Naive thymus-derived CD4-positive, alpha-beta T cell (primary cell): ENCODE data around the gene LRRC3C. TPM values are rescaled to one million over a fixed set of nuclear protein-coding genes. Genes with fewer than 3 reads are reported as not detected.
A peak's percentile ranks its signal among the peaks of the same experiment; 100 is the strongest.

Experiments
- ATAC-seq: fragments of 150-1000 bp; cut with Tn5 transposase; 2 replicates; pipeline ENCODE4 v1.10.0; 2021; ENCODE audit warnings: mild to moderate bottlenecking, moderate library complexity
- CTCF ChIA-PET: fragments of 350-600 bp; sonication (Branson Sonifier 250); formaldehyde crosslinking; loops from one replicate; lab custom pipeline; 2021; ENCODE audit warnings: antibody characterized with exemption; lab: Charles Lee
- POLR2A ChIA-PET: fragments of 350-600 bp; sonication (Branson Sonifier 250); formaldehyde crosslinking; loops from one replicate; lab custom pipeline; 2021; ENCODE audit warnings: antibody characterized with exemption, inconsistent platforms; lab: Charles Lee
- DNase-seq, 9 donors: peaks; one replicate each; pipeline versions ENCODE4 v3.0.0 to v3.0.0-alpha.2; 2020 to 2022; ENCODE audit warnings: mixed read lengths in 1 of 9
- H3K27ac ChIP-seq: one replicate; pipeline ENCODE4 v1.7.0; 2013; ENCODE audit warnings: mild to moderate bottlenecking, low read depth, low read length, moderate library complexity
- H3K27me3 ChIP-seq, 2 donors: one replicate each; pipeline ENCODE4 v1.7.0; 2013; ENCODE audit warnings: low read length in 2 of 2, mild to moderate bottlenecking in 2 of 2, moderate library complexity in 2 of 2; ENCODE audit not compliant: control insufficient read depth in 2 of 2, insufficient read depth in 2 of 2
- H3K36me3 ChIP-seq, 3 experiments: 1 replicate in 2 of 3; 2 replicates in 1 of 3; pipeline ENCODE4 v1.7.0; 2013; ENCODE audit warnings: low read length in 3 of 3, mild to moderate bottlenecking in 3 of 3, moderate library complexity in 1 of 3; ENCODE audit not compliant: insufficient read depth in 3 of 3, control insufficient read depth in 2 of 3
- H3K4me1 ChIP-seq, 2 donors: one replicate each; pipeline ENCODE4 v1.7.0; 2013; ENCODE audit warnings: low read length in 2 of 2, mild to moderate bottlenecking in 2 of 2, moderate library complexity in 1 of 2; ENCODE audit not compliant: control insufficient read depth in 2 of 2, insufficient read depth in 2 of 2
- H3K4me3 ChIP-seq: 2 replicates; pipeline ENCODE4 v1.7.0; 2013; ENCODE audit warnings: mild to moderate bottlenecking, low read length
- H3K9me3 ChIP-seq, 3 experiments: 1 replicate in 2 of 3; 2 replicates in 1 of 3; pipeline ENCODE4 v1.7.0; 2013; ENCODE audit warnings: low read length in 3 of 3; ENCODE audit not compliant: control insufficient read depth in 2 of 3
- H3K27ac Mint-ChIP-seq, 9 donors: one replicate each; pipeline ENCODE4 v1.8.0; 2020 to 2022; ENCODE audit warnings: mixed read lengths in 9 of 9, mild to moderate bottlenecking in 8 of 9, moderate library complexity in 5 of 9, inconsistent platforms in 2 of 9
- H3K27me3 Mint-ChIP-seq, 5 donors: one replicate each; pipeline ENCODE4 v1.8.0; 2021 to 2022; ENCODE audit warnings: mixed read lengths in 5 of 5, mild to moderate bottlenecking in 1 of 5
- H3K36me3 Mint-ChIP-seq, 5 donors: one replicate each; pipeline ENCODE4 v1.8.0; 2020 to 2022; ENCODE audit warnings: mixed read lengths in 5 of 5, mild to moderate bottlenecking in 3 of 5, inconsistent platforms in 1 of 5
- H3K4me1 Mint-ChIP-seq, 7 donors: one replicate each; pipeline ENCODE4 v1.8.0; 2020 to 2022; ENCODE audit warnings: mixed read lengths in 7 of 7, mild to moderate bottlenecking in 3 of 7, inconsistent platforms in 1 of 7
- H3K4me3 Mint-ChIP-seq, 10 donors: one replicate each; pipeline ENCODE4 v1.8.0; 2020 to 2022; ENCODE audit warnings: mild to moderate bottlenecking in 10 of 10, mixed read lengths in 10 of 10, moderate library complexity in 6 of 10, inconsistent platforms in 2 of 10
- H3K9me3 Mint-ChIP-seq, 11 donors: one replicate each; pipeline ENCODE4 v1.8.0; 2020 to 2022; ENCODE audit warnings: mixed read lengths in 11 of 11, mild to moderate bottlenecking in 4 of 11, inconsistent platforms in 1 of 11, moderate library complexity in 1 of 11
- intact Hi-C, 2 donors: fragments of 100-400 bp; cut with micrococcal nuclease; formaldehyde crosslinking; loops; one replicate each; pipeline ENCODE4 v1.15.1; 2023
- polyA plus RNA-seq, 2 donors: library from polyadenylated mRNA; unstranded; fragments of 300-500 nt; fragmentation: Illumina TruSeq; gene quantifications; one replicate each; pipeline ENCODE4 v1.2.3, GENCODE V29; 2021
- total RNA-seq, 6 experiments: library from RNA in 5 of 6; stranded (reverse) in 5 of 6; gene quantifications; 1 replicate in 5 of 6; 2 replicates in 1 of 6; pipeline ENCODE4 v1.2.3 and lab custom pipeline; 2021 to 2026

The LRRC3C gene
- total and polyA plus RNA-seq, 7 experiments from 2014 or later = 0.27 TPM; not detected in 6

- Histone ChIP-seq H3K4me3 (no peak overlapping the region), H3K27me3 (no peaks in the 10 kb centered on the region), H3K4me1 (no peaks in the 10 kb centered on the region), H3K9me3 (no peaks in the 10 kb centered on the region), H3K36me3 (no peaks in the 10 kb centered on the region), H3K27ac (no peak overlapping the region)
- H3K9me3 Mint-ChIP-seq = no peaks in the 10 kb centered on the region
- POLR2A ChIA-PET = no interaction called here
- H3K27ac Mint-ChIP-seq = peak overlapping the region in 1 of 9 donors; percentile 26
- H3K4me1 Mint-ChIP-seq = no peaks in the 10 kb centered on the region
- peaks cover 0 to 7% (median 0%) of the 10 kb centered on the region in 5 donors for H3K36me3 Mint-ChIP-seq
- intact Hi-C loops = no loop called here
- H3K4me3 Mint-ChIP-seq = no peak overlapping the region
- CTCF ChIA-PET = no interaction called here
- DNase-seq (no peak), ATAC-seq (no peak)
- peaks cover 0 to 41% (median 7%) of the 10 kb centered on the region in 5 donors for H3K27me3 Mint-ChIP-seq
Measured at GRCh38 chr17:39973496-39973895, 46.0 kb downstream of the LRRC3C start.

DNA sequence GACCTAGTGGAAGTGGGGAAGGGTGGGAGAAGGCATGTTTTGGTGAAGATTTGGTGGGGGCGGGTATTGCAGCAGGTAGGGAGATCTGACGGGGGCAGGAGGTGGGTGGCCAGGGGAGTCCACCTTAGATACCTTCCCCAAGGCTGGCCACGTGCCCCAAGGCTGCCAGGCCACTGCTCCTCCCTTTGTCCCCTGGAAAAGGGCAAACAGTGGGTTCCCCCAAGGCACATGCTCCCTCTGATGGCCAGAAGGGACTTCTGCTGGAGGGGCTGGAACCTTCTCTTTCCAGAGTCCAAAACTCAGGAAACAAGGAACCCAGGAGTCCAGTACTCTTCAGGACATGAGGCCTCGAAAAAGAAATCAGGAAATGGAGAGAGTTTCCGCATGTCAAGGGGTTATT is 46.9 kb downstream of the LRRC3C start:
- Mint-ChIP-seq H3K9me3 (no peaks in the 10 kb centered on the region), H3K27ac (no peak overlapping the region), H3K4me3 (no peak overlapping the region), H3K27me3 (peaks cover 0 to 42% (median 7%) of the 10 kb centered on the region in 5 donors), H3K4me1 (peaks cover 2 to 5% (median 3%) of the 10 kb centered on the region in 7 donors), H3K36me3 (peaks cover 0 to 7% (median 0%) of the 10 kb centered on the region in 5 donors)
- Histone ChIP-seq H3K27me3 (no peaks in the 10 kb centered on the region), H3K9me3 (no peaks in the 10 kb centered on the region), H3K36me3 (no peaks in the 10 kb centered on the region), H3K4me1 (peaks cover 0 to 2% of the 10 kb centered on the region in 2 donors), H3K27ac (no peak overlapping the region), H3K4me3 (no peak overlapping the region)
- ChIA-PET POLR2A (no interaction called here), CTCF (no interaction called here)
- DNase-seq (no peak), ATAC-seq (no peak)
- intact Hi-C loops = no loop called here

DNA sequence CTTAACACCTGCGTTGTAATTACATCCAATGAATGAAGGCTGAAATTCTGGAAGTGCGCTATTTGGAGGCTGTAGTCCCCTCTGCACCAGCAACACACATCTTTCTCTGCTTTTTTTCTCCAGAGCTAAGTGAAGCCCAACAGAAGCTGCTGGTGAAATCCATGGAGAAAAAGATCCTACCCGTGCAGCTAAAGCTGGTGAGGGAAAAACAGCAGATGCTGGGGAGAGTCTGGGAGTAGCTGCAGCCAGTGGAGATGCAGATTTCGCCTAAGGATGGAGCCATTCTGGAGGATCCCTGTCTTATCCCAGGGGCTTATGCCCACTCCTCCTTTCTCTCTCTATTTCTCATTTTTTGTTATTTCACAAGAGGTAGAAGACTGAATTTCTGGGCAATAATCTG is 48.3 kb downstream of the LRRC3C start:
- Histone ChIP-seq H3K27ac (no peak overlapping the region), H3K4me3 (no peak overlapping the region), H3K4me1 (peaks cover 0 to 8% of the 10 kb centered on the region in 2 donors), H3K9me3 (no peaks in the 10 kb centered on the region), H3K36me3 (peaks cover 0 to 1% (median 0%) of the 10 kb centered on the region in 3 experiments), H3K27me3 (no peaks in the 10 kb centered on the region)
- H3K9me3 Mint-ChIP-seq = peaks cover 0 to 1% (median 0%) of the 10 kb centered on the region in 11 donors
- intact Hi-C loops = no loop called here
- no peaks in the 10 kb centered on the region for H3K36me3 Mint-ChIP-seq
- ATAC-seq (no peak), DNase-seq (no peak)
- ChIA-PET CTCF (interaction anchor here (0.6 kb wide), 1 partner anchor 23 kb away, joined by 3 read pairs; no protein-coding TSS in a partner anchor), POLR2A (interaction anchor here (0.6 to 0.7 kb wide), 2 partner anchors 29 to 1737 kb away, joined by 3 to 5 read pairs; no protein-coding TSS in a partner anchor)
- peaks cover 8 to 16% (median 13%) of the 10 kb centered on the region in 7 donors for H3K4me1 Mint-ChIP-seq
- H3K27me3 Mint-ChIP-seq = peaks cover 0 to 34% (median 7%) of the 10 kb centered on the region in 5 donors
- H3K4me3 Mint-ChIP-seq = no peak overlapping the region
- no peak overlapping the region for H3K27ac Mint-ChIP-seq

DNA sequence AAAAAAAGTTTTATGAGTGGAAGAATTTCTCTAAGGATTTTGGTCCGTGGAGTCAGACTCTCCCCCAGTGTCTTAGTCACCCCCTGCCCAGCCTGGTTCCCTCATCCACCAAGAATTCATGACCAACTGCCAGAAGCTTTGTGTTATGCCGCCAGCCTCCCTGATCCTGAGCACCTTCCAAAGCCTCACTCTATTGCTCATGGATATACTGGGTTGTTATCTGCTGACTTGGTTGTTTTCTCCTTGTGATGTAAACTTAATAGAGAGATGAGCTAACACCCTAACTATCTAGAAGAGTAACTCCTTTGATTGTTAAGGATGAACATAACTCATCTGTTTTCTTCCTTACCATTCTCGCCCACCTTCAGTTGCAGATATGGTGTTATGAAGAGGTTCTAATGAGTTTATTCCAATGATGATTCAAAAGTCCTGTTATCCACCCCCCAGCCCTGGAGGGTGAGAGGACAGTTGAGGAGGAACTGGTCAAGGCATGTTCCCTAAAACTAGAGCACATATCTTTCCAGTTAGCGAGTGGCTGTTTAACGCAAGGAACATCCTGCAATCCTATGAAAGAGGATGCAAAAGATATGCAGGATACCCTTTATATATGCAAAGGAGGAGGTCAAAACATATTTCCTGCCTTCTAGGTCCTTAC is 51.6 kb downstream of the LRRC3C start:
- Mint-ChIP-seq H3K4me1 (peaks cover 22 to 41% (median 39%) of the 10 kb centered on the region in 7 donors), H3K4me3 (peak overlapping the region in 9 of 10 donors; percentile 19 to 97 (median 92)), H3K36me3 (peaks cover 0 to 4% (median 0%) of the 10 kb centered on the region in 5 donors), H3K27me3 (peaks cover 0 to 14% (median 2%) of the 10 kb centered on the region in 5 donors), H3K9me3 (peaks cover 0 to 1% (median 0%) of the 10 kb centered on the region in 11 donors), H3K27ac (peak overlapping the region in 3 of 9 donors; percentile 38 to 90 (median 41))
- no peak for DNase-seq
- Histone ChIP-seq H3K4me1 (peaks cover 17 to 23% of the 10 kb centered on the region in 2 donors), H3K9me3 (no peaks in the 10 kb centered on the region), H3K4me3 (no peak overlapping the region), H3K27ac (no peak overlapping the region), H3K36me3 (peaks cover 0 to 7% (median 0%) of the 10 kb centered on the region in 3 experiments), H3K27me3 (no peaks in the 10 kb centered on the region)
- POLR2A ChIA-PET = interaction anchor here (1.6 to 2.9 kb wide), 4 partner anchors 17 to 53 kb away, joined by 4 to 21 read pairs (median 12); partner anchors contain the start of gene GSDMA
- ATAC-seq = no peak
- CTCF ChIA-PET = interaction anchor here (1.0 to 4.6 kb wide), 4 partner anchors 23 to 134 kb away, joined by 4 to 41 read pairs (median 16); partner anchors contain the start of genes LRRC3C and ORMDL3
- intact Hi-C loops = no loop called here

DNA sequence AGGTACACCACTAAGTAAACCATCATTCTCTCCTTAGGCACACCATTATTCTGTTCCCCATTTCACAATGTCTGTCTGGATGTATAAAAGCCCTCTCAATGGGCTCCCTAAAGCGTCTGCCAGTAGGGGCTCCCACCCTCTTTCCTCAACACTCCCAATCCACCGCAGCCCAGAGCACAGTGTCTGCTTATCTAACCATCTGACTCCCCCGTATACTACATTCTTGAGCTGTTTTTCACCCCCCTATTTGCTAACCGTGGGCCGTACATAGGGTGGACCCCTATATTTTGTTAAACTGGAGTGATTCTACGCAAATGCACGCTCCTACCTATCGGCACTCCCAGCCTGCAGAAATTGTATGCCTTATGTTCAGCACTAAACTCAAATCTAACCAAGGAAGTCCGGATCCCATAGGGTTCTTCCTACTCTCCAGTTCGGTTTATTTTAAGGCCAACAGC is 52.4 kb downstream of the LRRC3C start:
- ChIA-PET POLR2A (interaction anchor here (0.6 to 2.9 kb wide), 27 partner anchors 18 to 1111 kb away, joined by 3 to 21 read pairs (median 4); partner anchors contain the start of genes GSDMA, IKZF3, LRRC3C and MED24), CTCF (interaction anchor here (0.7 to 4.6 kb wide), 11 partner anchors 16 to 712 kb away, joined by 3 to 41 read pairs (median 3); partner anchors contain the start of genes LRRC3C and ORMDL3)
- Histone ChIP-seq H3K27me3 (no peaks in the 10 kb centered on the region), H3K27ac (peak overlapping the region; percentile 77), H3K36me3 (peaks cover 0 to 14% (median 4%) of the 10 kb centered on the region in 3 experiments), H3K4me1 (peaks cover 17 to 23% of the 10 kb centered on the region in 2 donors), H3K4me3 (peak overlapping the region; percentile 63), H3K9me3 (no peaks in the 10 kb centered on the region)
- H3K4me1 Mint-ChIP-seq = peaks cover 22 to 46% (median 43%) of the 10 kb centered on the region in 7 donors
- H3K27me3 Mint-ChIP-seq = peaks cover 0 to 14% (median 0%) of the 10 kb centered on the region in 5 donors
- peaks cover 0 to 1% (median 0%) of the 10 kb centered on the region in 11 donors for H3K9me3 Mint-ChIP-seq
- peak in 2 of 9 donors; percentile 17 to 29 for DNase-seq
- peak overlapping the region; percentile 89 to 97 (median 94) for H3K4me3 Mint-ChIP-seq
- peaks cover 0 to 10% (median 4%) of the 10 kb centered on the region in 5 donors for H3K36me3 Mint-ChIP-seq
- ATAC-seq = peak; percentile 4
- H3K27ac Mint-ChIP-seq = peak overlapping the region; percentile 89 to 96 (median 93)
- intact Hi-C loops = loop anchor here (1.0 to 5.0 kb wide), 16 partner anchors 16 to 362 kb away; partner anchors contain the start of genes LRRC3C (in 2 of the 2), MIEN1 (in 2 of the 2), ORMDL3 (in 2 of the 2) and STARD3 (in 2 of the 2)
